NCI-H1694 (cell line): ENCODE data around the gene KDM4B.
A peak's percentile ranks its signal among the peaks of the same experiment; 100 is the strongest.

Source experiments
- DNase-seq: peaks from one replicate; lab custom pipeline; 2025; lab: John Stamatoyannopoulos, UW

Gene KDM4B

GRCh38 chr19:5070930-5071329, 102.0 kb downstream of the KDM4B start:
- DNase-seq = no peak

- DNase-seq = no peak
Measured at GRCh38 chr19:5071579-5071978, 102.7 kb downstream of the KDM4B start.

- no peak for DNase-seq
Measured at GRCh38 chr19:5072115-5072514, 103.2 kb downstream of the KDM4B start.

- DNase-seq = no peak
Measured at GRCh38 chr19:5073153-5073844, 104.4 kb downstream of the KDM4B start.

GRCh38 chr19:5074407-5074806, 105.5 kb downstream of the KDM4B start:
- no peak for DNase-seq

- DNase-seq = no peak
Measured at GRCh38 chr19:5074830-5075394, 106.0 kb downstream of the KDM4B start.

GRCh38 chr19:5075597-5075996, 106.7 kb downstream of the KDM4B start:
- DNase-seq = no peak

GRCh38 chr19:5076440-5077208, 107.7 kb downstream of the KDM4B start:
- no peak for DNase-seq

- no peak for DNase-seq
Measured at GRCh38 chr19:5077209-5077515, 108.2 kb downstream of the KDM4B start.

- DNase-seq = no peak
Measured at GRCh38 chr19:5078182-5078581, 109.3 kb downstream of the KDM4B start.

GRCh38 chr19:5078666-5079065, 109.8 kb downstream of the KDM4B start:
- DNase-seq = no peak

- DNase-seq = no peak
Measured at GRCh38 chr19:5079071-5079774, 110.3 kb downstream of the KDM4B start.

- DNase-seq = peak; percentile 44
Measured at GRCh38 chr19:5080030-5080654, 111.2 kb downstream of the KDM4B start.

- DNase-seq = no peak
Measured at GRCh38 chr19:5080809-5081208, 111.9 kb downstream of the KDM4B start.

- DNase-seq = no peak
Measured at GRCh38 chr19:5081443-5082161, 112.7 kb downstream of the KDM4B start.

GRCh38 chr19:5083547-5083965, 114.6 kb downstream of the KDM4B start:
- DNase-seq = no peak

GRCh38 chr19:5085566-5085965, 116.7 kb downstream of the KDM4B start:
- no peak for DNase-seq

- no peak for DNase-seq
Measured at GRCh38 chr19:5086230-5086629, 117.3 kb downstream of the KDM4B start.

- no peak for DNase-seq
Measured at GRCh38 chr19:5086725-5087439, 118.0 kb downstream of the KDM4B start.

GRCh38 chr19:5089283-5089682, 120.4 kb downstream of the KDM4B start:
- DNase-seq = no peak

- no peak for DNase-seq
Measured at GRCh38 chr19:5090465-5091017, 121.6 kb downstream of the KDM4B start.
